Stimulated activated CD4-positive, alpha-beta T cell treated with anti-CD3 and anti-CD28 coated beads, Interleukin-4, amount 100 ng/mL, for 24 hours (primary cell): ENCODE measurements around the gene NDEL1.
A peak's percentile ranks its signal among the peaks of the same experiment; 100 is the strongest.
"Not testable (repeated sequence)": the region's sequence is repeated elsewhere in the genome, so short reads cannot be mapped to it uniquely, and the experiment has no call there.

Source experiments
- DNase-seq: peaks from one replicate; pipeline ENCODE4 v3.0.0-alpha.2; 2020

The NDEL1 gene, protein sequence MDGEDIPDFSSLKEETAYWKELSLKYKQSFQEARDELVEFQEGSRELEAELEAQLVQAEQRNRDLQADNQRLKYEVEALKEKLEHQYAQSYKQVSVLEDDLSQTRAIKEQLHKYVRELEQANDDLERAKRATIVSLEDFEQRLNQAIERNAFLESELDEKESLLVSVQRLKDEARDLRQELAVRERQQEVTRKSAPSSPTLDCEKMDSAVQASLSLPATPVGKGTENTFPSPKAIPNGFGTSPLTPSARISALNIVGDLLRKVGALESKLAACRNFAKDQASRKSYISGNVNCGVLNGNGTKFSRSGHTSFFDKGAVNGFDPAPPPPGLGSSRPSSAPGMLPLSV

GRCh38 chr17:8435245-8436168, at the start of gene NDEL1:
NDEL1 (plus strand) TSS chr17:8435884; CDS start chr17:8444272, 8,388 bp downstream.
- DNase-seq, result peak; percentile 99

DNA sequence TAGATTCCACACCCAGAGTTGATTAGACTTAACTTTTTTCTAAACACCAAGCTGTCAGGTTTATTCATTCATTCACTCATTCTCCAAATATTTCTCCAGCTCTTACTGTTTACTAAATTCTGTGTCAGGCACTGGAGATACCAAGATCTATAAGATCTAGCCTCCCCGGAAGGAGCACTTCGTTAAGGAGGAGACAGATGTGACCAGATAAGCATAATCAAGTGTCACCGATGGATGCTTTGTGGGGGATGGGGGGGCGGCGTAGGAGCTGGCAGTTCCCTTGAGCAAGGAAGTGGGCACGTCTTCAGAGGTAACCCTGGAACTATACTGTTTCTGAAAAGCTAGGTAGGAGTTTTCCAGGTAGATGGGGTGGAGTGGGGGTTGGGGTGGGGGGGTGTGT, 48.8 kb upstream of the NDEL1 start:
- DNase-seq, result no peak

DNA sequence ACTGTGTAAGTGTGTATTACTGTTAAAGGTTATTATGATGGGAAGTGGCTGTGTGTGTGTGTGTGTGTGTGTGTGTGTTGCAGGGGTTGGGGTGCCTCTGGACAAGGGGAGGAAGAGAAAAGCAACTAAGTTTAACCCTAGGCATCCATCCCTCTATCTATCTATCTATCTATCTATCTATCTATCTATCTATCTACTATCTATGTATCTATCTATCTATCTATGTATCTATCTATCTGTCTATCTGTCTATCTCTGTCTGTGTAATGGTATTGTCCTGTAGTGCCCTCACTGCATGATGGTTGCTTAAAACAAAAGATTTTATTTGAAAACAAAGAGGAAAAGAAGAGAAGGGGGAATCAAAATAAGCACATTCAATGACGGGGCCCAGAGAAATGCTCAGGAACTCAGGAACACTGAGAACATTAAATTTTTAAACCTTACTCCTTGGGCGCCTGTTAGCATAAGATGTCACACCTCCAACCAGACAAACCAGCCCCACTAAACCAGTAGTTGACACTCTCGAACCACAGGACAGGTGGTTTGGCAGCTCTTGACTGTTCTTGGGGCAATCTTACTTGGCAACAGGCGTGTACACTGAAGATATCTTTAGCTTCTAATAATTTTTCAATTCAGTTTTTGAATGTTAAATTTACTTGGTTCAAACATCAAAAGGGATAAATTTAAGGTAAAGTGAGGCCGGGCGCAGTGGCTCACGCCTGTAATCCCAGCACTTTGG, 47.6 kb upstream of the NDEL1 start:
- DNase-seq, result no peak

- DNase-seq, result no peak
Observed at GRCh38 chr17:8391711-8392110, 44.0 kb upstream of the NDEL1 start.

GRCh38 chr17:8392274-8392673, 43.4 kb upstream of the NDEL1 start:
- no peak for DNase-seq

- no peak for DNase-seq
Observed at GRCh38 chr17:8392674-8393469, 42.8 kb upstream of the NDEL1 start.

- DNase-seq, result peak; percentile 27
Observed at GRCh38 chr17:8393470-8394231, 42.0 kb upstream of the NDEL1 start.

- not testable (repeated sequence) for DNase-seq
Observed at GRCh38 chr17:8394497-8394896, 41.2 kb upstream of the NDEL1 start.

DNA sequence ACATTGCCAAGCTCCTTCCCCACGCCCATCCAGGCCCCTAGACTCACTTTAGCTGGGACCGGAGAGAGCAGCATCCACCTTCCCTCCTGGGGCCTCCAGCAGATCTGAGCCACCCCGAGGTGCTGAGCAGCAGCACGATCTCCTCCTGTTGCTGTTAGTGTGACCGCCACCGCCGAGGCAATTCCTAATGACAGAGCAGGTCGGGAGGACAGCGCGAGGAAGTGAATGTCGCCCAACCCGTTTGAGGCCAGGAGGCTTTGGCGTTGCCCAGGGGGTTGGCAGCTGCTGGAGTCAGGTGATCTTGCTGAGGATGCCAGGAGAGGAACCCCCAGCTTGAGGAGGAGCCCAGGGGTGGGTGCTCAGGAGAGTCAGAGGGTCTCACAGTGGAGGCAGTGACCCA, 38.0 kb upstream of the NDEL1 start, which contains the start of gene RNF222:
TSS of gene RNF222 (minus strand) at position 192 of the 400 bp plus-strand sequence. CDS start 4,366 bp downstream, outside the sequence.
- no peak for DNase-seq

DNA sequence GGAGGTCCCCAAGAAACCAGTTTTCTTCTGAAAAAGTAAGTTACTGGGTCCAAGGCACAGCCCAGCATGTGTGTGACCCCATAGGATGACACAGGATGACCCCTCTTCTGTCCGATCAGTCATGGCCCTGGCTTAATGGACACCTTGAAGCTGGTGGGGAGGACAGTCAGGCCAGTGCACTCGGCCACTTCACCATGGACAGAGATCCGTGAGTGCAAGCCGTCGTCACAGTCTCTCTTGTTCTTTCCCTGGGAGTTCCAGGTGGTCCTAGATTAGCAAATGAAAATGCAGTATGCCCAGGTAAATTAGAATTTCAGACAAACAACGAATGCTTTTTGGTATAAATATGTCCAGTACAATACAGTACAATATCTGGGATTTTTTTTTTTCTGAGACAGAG, 36.7 kb upstream of the NDEL1 start:
- no peak for DNase-seq

GRCh38 chr17:8401107-8401506, 34.6 kb upstream of the NDEL1 start:
- DNase-seq, result no peak

GRCh38 chr17:8402921-8403536, 32.7 kb upstream of the NDEL1 start:
- no peak for DNase-seq

DNA sequence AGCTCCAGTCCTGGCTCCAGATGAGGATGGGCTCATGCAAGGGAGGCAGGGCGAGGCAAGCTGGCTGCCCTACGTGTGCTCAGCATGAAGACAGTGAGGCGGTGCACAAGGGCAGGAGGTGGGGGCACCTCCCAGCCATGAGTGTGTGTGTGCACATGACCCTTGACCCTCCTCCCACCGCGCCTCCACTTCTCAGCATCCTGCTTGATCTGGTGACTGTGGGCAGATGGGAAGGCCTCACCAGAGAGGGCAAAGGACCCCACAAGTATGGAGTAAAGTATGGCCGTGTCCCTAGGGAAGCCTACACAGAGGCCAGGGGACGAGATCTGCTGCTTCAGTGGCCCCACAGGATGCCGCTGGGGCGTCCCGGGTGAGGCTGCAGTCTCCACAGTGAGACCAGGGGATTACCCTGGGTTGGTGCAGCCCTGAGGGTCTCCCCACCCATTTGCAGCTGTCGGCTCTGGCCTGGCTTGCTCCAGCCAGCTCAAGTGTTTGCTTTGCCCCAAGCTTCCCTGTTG, 30.1 kb upstream of the NDEL1 start:
- no peak for DNase-seq

DNA sequence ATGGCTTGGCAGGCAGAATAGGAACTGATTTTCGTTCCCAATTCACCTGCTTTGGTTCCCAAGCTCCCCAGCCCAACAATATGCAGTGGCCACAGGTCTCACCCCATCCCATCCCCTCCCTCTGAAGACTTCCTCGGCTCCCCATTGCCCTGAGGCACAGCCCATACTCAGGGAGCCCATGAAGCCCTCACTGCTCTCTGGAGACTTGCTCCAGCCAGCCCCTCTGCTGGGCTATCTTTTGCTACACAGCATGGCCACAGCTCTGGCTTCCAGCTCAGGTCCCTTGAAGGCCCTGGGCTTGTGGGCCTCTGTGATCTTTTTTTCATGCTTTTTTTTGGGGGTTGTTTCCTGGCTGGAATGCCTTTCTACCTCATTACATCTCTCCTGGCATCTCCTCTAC, 29.5 kb upstream of the NDEL1 start:
- no peak for DNase-seq

- no peak for DNase-seq
Observed at GRCh38 chr17:8408371-8408770, 27.3 kb upstream of the NDEL1 start.

DNA sequence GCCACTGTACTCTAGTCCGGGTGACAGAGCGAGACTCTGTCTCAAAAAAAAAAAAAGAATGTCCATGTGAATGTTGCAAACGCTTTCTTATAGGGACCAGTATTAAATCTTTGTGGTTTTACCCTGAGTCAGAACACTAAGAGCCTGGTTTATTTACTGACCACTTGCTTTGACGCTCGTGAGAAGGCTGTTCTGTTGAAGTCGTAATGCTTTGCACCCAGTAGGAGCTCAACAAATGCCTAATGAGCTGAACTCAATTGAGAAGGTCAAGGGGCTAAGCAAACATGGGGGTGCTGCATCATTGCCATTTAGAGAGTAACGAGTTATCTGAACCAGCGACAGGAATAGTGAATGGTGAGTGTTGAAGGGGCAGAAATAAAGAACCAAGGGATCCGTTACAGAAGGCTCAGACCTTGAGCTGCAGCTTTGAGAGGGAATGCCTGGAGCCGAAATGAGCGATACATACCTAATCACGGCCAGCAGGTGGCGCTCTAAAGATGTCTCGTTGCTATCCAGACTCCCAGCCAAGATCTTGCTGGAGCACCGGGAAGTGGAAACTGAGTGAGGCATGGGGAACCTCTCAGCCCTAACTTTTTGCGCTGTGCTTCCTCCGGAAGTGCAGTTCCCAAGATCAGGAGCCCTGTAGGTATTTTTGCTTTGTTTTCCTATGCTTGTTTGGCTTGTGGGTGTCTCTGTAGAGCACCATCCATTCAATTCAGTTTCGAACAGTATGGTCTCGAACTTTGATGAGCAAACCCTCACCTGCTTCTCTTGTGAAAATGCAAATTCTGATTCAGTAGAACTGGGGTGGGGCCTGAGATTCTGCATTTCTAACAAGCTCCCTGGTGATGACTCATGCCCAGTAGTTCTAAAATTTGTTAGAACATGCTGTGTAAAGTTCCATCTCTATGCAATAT, 25.5 kb upstream of the NDEL1 start:
- peak; percentile 83 for DNase-seq

DNA sequence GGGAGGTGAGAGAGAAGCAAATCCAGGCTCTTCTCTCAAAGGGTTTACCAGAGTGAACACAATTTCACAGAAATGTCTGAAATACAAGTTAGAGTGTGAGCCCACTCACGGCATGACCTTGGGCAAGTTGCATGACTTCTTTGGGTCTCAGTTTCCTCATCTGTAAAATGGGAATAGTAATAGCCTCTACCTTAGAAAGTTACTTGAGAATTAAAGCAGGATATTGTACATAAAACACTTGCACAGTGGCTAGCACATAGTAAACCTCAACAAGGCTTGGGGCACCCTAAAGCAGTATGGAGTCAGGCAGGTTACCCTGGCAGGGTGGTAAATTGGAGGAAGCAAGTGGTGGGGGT, 24.8 kb upstream of the NDEL1 start:
- no peak for DNase-seq

GRCh38 chr17:8412089-8412488, 23.6 kb upstream of the NDEL1 start:
- no peak for DNase-seq

- DNase-seq, result no peak
Observed at GRCh38 chr17:8413328-8413727, 22.4 kb upstream of the NDEL1 start.

- DNase-seq, result no peak
Observed at GRCh38 chr17:8413938-8414337, 21.7 kb upstream of the NDEL1 start.
